Measurements from ENCODE around the gene ST3GAL3.

GRCh38 chr1:43870306-43870705, 163.0 kb downstream of the ST3GAL3 start:
- TF ChIP-seq CTCF (IDR thresholded peaks at IDR 0.05): no peak
- TF ChIP-seq POLR2AphosphoS5 (IDR thresholded peaks at IDR 0.05): no peak
- no peak for TF ChIP-seq EP300 (IDR thresholded peaks at IDR 0.05)
